Adrenal gland (tissue), 12 donors: ENCODE results near the gene SIGLEC10. TPM values are rescaled to one million over a fixed set of nuclear protein-coding genes. Genes with fewer than 3 reads are reported as not detected.

Experiments
- DNase-seq, 7 donors: peaks; one replicate each; pipeline ENCODE4 v3.0.0-alpha.2; 2019 to 2020
- H3K27ac ChIP-seq, 5 donors: fragments of 200-600 bp; sonication (generic) in 4 of 5; 1 replicate in 3 of 5; 2 replicates in 2 of 5; pipeline versions ENCODE4 v1.5.1 to v1.8.0; 2016 to 2020; ENCODE audit warnings: mild to moderate bottlenecking in 1 of 5
- H3K27me3 ChIP-seq: fragments of 200-600 bp; 2 replicates; pipeline ENCODE4 v1.8.0; 2021
- H3K36me3 ChIP-seq, 2 donors: fragments of 200-600 bp; replicated peaks in 1 of 2; 1 replicate in 1 of 2; 2 replicates in 1 of 2; pipeline versions ENCODE4 v1.5.1 to v1.8.0; 2018 to 2022
- H3K4me1 ChIP-seq, 2 donors: fragments of 200-600 bp; replicated peaks in 1 of 2; 1 replicate in 1 of 2; 2 replicates in 1 of 2; pipeline versions ENCODE4 v1.5.1 to v1.8.0; 2018 to 2021
- H3K4me3 ChIP-seq, 4 donors: fragments of 200-600 bp; sonication (generic) in 3 of 4; one replicate each; pipeline ENCODE4 v1.5.1; 2016 to 2018
- H3K9me3 ChIP-seq, 3 donors: fragments of 200-600 bp; sonication (generic) in 1 of 3; replicated peaks in 1 of 3; 1 replicate in 2 of 3; 2 replicates in 1 of 3; pipeline versions ENCODE4 v1.5.1 to v1.8.0; 2016 to 2021
- POLR2A ChIP-seq, 2 donors: fragments of 450-650 bp; IDR thresholded peaks; one replicate each; pipeline ENCODE4 v1.6.1; 2017; ENCODE audit warnings: antibody characterized with exemption in 2 of 2, mild to moderate bottlenecking in 2 of 2, moderate library complexity in 1 of 2
- WGBS, 4 donors: extraction: QIAGEN DNeasy Blood & Tissue Kit in 2 of 4; methylation state at CpG; one replicate each; pipeline versions ENCODE4 v1.1.5 to v1.1.7; 2013 to 2017; 5-methylcytosine and 5-hydroxymethylcytosine counted together
- intact Hi-C, 2 donors: fragments of 100-400 bp; cut with DNase I; formaldehyde crosslinking; loops; one replicate each; pipeline versions ENCODE4 v1.14.1 to v1.15.0; 2022 to 2023
- polyA plus RNA-seq, 3 donors: library from polyadenylated mRNA; stranded (reverse); fragments of 200-250 nt in 2 of 3; fragments of 350-450 nt in 1 of 3; fragmentation: Illumina TruSeq in 1 of 3; extraction: RNeasy Lipid Tissue Mini Kit (QIAGEN cat#74804) in 1 of 3; gene quantifications; one replicate each; pipeline ENCODE4 v1.2.3, GENCODE V29; 2013 to 2014
- total RNA-seq, 9 donors: library from RNA; depleted of rRNA in 4 of 9; stranded (reverse); fragments of >200 nt in 4 of 9; fragments of 120-200 nt in 1 of 9; fragmentation: NEBNext Ultra II Directional in 1 of 9; extraction: Animal tissue kit (Norgen Biotek cat#: 25700) in 1 of 9; gene quantifications; one replicate each; pipeline versions ENCODE4 v1.1.0 to v1.2.4, GENCODE V29; 2013 to 2023
- TF ChIP-seq, protein P1 (sequence below), 6 experiments: fragments of 450-650 bp in 4 of 6; fragments of 200-600 bp in 2 of 6; sonication (generic) in 1 of 6; IDR thresholded peaks; 1 replicate in 5 of 6; 2 replicates in 1 of 6; pipeline versions ENCODE4 v1.5.1 to v1.8.0; 2016 to 2021; ENCODE audit warnings: antibody characterized with exemption in 6 of 6, mild to moderate bottlenecking in 2 of 6, moderate library complexity in 1 of 6
- donor health status: healthy with polysubstance abuse.
- donor health status: Bipolar disorder and iron deficiency.
- donor health status: DM: yes; HTN: yes; CAD: no.
- donor health status: DM: no; HTN: no; CAD: no.
- donor health status: DM: no; HTN: no; CAD: no.
- donor health status: DM: yes; HTN: yes; CAD: no.

SIGLEC10 gene
- total and polyA plus RNA-seq, 12 donors: 0.89 to 70.7 (median 15.8) TPM

DNA sequence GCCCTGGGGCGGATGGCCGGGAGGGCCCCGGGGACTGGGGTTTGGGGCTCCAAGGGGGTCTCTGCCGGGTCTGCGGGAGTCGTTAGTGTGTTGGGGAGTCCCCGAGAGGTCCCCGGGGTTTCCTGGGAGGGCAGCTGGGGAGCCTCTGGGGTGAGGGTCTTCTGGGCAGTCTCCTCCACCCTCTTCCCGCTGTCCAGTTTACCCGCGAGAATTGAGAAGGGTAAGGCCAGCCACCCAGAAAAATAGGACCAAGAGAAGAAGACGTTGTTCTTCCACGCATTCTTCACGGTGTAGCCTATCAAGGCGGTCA, 50.2 kb downstream of the SIGLEC10 start:
- intact Hi-C loops: no loop called here
- 0 to 1% (median 0%) methylated on average over 3 to 15 of the region's 15 CpGs for WGBS, 4 donors
- TF ChIP-seq, protein P1, sequence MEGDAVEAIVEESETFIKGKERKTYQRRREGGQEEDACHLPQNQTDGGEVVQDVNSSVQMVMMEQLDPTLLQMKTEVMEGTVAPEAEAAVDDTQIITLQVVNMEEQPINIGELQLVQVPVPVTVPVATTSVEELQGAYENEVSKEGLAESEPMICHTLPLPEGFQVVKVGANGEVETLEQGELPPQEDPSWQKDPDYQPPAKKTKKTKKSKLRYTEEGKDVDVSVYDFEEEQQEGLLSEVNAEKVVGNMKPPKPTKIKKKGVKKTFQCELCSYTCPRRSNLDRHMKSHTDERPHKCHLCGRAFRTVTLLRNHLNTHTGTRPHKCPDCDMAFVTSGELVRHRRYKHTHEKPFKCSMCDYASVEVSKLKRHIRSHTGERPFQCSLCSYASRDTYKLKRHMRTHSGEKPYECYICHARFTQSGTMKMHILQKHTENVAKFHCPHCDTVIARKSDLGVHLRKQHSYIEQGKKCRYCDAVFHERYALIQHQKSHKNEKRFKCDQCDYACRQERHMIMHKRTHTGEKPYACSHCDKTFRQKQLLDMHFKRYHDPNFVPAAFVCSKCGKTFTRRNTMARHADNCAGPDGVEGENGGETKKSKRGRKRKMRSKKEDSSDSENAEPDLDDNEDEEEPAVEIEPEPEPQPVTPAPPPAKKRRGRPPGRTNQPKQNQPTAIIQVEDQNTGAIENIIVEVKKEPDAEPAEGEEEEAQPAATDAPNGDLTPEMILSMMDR (IDR thresholded peaks at IDR 0.05): no peak
- TF ChIP-seq POLR2A (IDR thresholded peaks at IDR 0.05): peak; percentile 66 to 97
- Histone ChIP-seq H3K36me3 (no peaks in the 10 kb centered on the region), H3K9me3 (no peaks in the 10 kb centered on the region), H3K4me1 (peaks cover 16 to 37% of the 10 kb centered on the region in 2 donors), H3K27me3 (no peaks in the 10 kb centered on the region), H3K27ac (peak overlapping the region; percentile 42 to 97 (median 95)), H3K4me3 (peak overlapping the region; percentile 3 to 78 (median 64))
- no peak for DNase-seq

- Histone ChIP-seq H3K4me3 (peak overlapping the region; percentile 3 to 78 (median 64)), H3K4me1 (peaks cover 16 to 38% of the 10 kb centered on the region in 2 donors), H3K27me3 (no peaks in the 10 kb centered on the region), H3K27ac (peak overlapping the region; percentile 42 to 97 (median 95)), H3K36me3 (no peaks in the 10 kb centered on the region), H3K9me3 (no peaks in the 10 kb centered on the region)
- intact Hi-C loops: no loop called here
- TF ChIP-seq POLR2A (IDR thresholded peaks at IDR 0.05): peak in 1 of 2 donors; percentile 97
- TF ChIP-seq, protein P1 (IDR thresholded peaks at IDR 0.05): no peak
- peak; percentile 98 to 100 (median 99) for DNase-seq
- WGBS, 4 donors: 0 to 1% (median 0%) methylated on average over 49 to 54 of the region's 54 CpGs
These were observed 50.8 kb downstream of the SIGLEC10 start for GRCh38 chr19:51366389-51367254.

GRCh38 chr19:51365965-51366388, 51.5 kb downstream of the SIGLEC10 start, which contains the start of gene ETFB:
TSS of gene ETFB (minus strand) at chr19:51366388. CDS start at chr19:51366326, 62 bp downstream.
- intact Hi-C loops: no loop called here
- 0 to 1% (median 0%) methylated on average over 15 to 27 of the region's 27 CpGs for WGBS, 4 donors
- peak within 1 kb of the TSS; percentile 42 to 97 (median 95) for H3K27ac ChIP-seq
- no peaks in the 10 kb centered on the region for H3K36me3 ChIP-seq
- no peaks in the 10 kb centered on the region for H3K9me3 ChIP-seq
- TF ChIP-seq POLR2A (IDR thresholded peaks at IDR 0.05): no peak
- TF ChIP-seq, protein P1 (IDR thresholded peaks at IDR 0.05): peak in 1 of 6 experiments; percentile 5
- H3K27me3 ChIP-seq: no peaks in the 10 kb centered on the region
- H3K4me1 ChIP-seq: peaks cover 16 to 43% of the 10 kb centered on the region in 2 donors
- H3K4me3 ChIP-seq: peak within 1 kb of the TSS; percentile 3 to 78 (median 64)
- peak in 1 of 7 donors; percentile 62 for DNase-seq

GRCh38 chr19:51365211-51365964, 52.1 kb downstream of the SIGLEC10 start:
- WGBS, 4 donors: 9 to 16% (median 12%) methylated on average over 8 to 10 of the region's 10 CpGs

More at GRCh38 chr19:51365211-51365964, 52.1 kb downstream of the SIGLEC10 start:
- DNase-seq: peak in 6 of 7 donors; percentile 56 to 77 (median 68)
- H3K27me3 ChIP-seq: no peaks in the 10 kb centered on the region
- H3K4me3 ChIP-seq: peak overlapping the region in 3 of 4 donors; percentile 26 to 78 (median 51)
- peaks cover 16 to 46% of the 10 kb centered on the region in 2 donors for H3K4me1 ChIP-seq
- H3K36me3 ChIP-seq: no peaks in the 10 kb centered on the region
- no peaks in the 10 kb centered on the region for H3K9me3 ChIP-seq
- TF ChIP-seq POLR2A (IDR thresholded peaks at IDR 0.05): peak in 1 of 2 donors; percentile 50
- TF ChIP-seq, protein P1 (IDR thresholded peaks at IDR 0.05): peak in 1 of 6 experiments; percentile 5
- intact Hi-C loops: no loop called here
- peak overlapping the region; percentile 41 to 97 (median 95) for H3K27ac ChIP-seq
